ENCODE data around the gene VWC2. TPM values are rescaled to one million over a fixed set of nuclear protein-coding genes. Genes with fewer than 3 reads are reported as not detected.
A peak's percentile ranks its signal among the peaks of the same experiment; 100 is the strongest.
"Not testable (repeated sequence)": the region's sequence is repeated elsewhere in the genome, so short reads cannot be mapped to it uniquely, and the experiment has no call there.

VWC2 gene
- total RNA-seq, 1 donor from 2014 or later, result 7.9 TPM

GRCh38 chr7:49848211-49848841, 74.9 kb downstream of the VWC2 start:
- DNase-seq, result no peak

GRCh38 chr7:49850921-49851613, 77.6 kb downstream of the VWC2 start:
- peak overlapping the region; percentile 23 for H3K27ac ChIP-seq (replicated peaks)
- TF ChIP-seq CTCF (IDR thresholded peaks at IDR 0.05; ENCODE audit: borderline replicate concordance), result no peak
- peaks cover 47% of the 10 kb centered on the region for H3K4me1 ChIP-seq
- H3K36me3 ChIP-seq, result no peaks in the 10 kb centered on the region
- no peaks in the 10 kb centered on the region for H3K9me3 ChIP-seq (replicated peaks)
- DNase-seq, result no peak
- H3K27me3 ChIP-seq (ENCODE audit: low read depth), result no peaks in the 10 kb centered on the region
- H3K4me3 ChIP-seq, result no peak overlapping the region
- intact Hi-C loops (cut with micrococcal nuclease), result no loop called here

More at GRCh38 chr7:49848211-49848841, 74.9 kb downstream of the VWC2 start:
- Histone ChIP-seq H3K4me3 (no peak overlapping the region), H3K4me1 (peaks cover 51% of the 10 kb centered on the region), H3K36me3 (no peaks in the 10 kb centered on the region), H3K27ac (replicated peaks) (no peak overlapping the region), H3K27me3 (ENCODE audit: low read depth) (no peaks in the 10 kb centered on the region), H3K9me3 (replicated peaks) (no peaks in the 10 kb centered on the region)
- no peak for TF ChIP-seq CTCF (IDR thresholded peaks at IDR 0.05; ENCODE audit: borderline replicate concordance)
- intact Hi-C loops (cut with micrococcal nuclease), result no loop called here

- H3K9me3 ChIP-seq (replicated peaks); H3K36me3 ChIP-seq; H3K27me3 ChIP-seq (ENCODE audit: low read depth); DNase-seq; H3K4me3 ChIP-seq; intact Hi-C loops (cut with micrococcal nuclease): not testable (repeated sequence)
- peak overlapping the region; percentile 23 for H3K27ac ChIP-seq (replicated peaks)
- H3K4me1 ChIP-seq, result peaks cover 42% of the 10 kb centered on the region
These were observed 78.1 kb downstream of the VWC2 start for GRCh38 chr7:49851614-49851934.

- TF ChIP-seq CTCF (IDR thresholded peaks at IDR 0.05; ENCODE audit: borderline replicate concordance), result peak; percentile 77
- DNase-seq, result no peak
- Histone ChIP-seq H3K4me1 (peaks cover 31% of the 10 kb centered on the region), H3K27me3 (ENCODE audit: low read depth) (no peaks in the 10 kb centered on the region), H3K36me3 (no peaks in the 10 kb centered on the region), H3K9me3 (replicated peaks) (no peaks in the 10 kb centered on the region), H3K4me3 (no peak overlapping the region), H3K27ac (replicated peaks) (no peak overlapping the region)
- intact Hi-C loops (cut with micrococcal nuclease), result no loop called here
These were observed 79.4 kb downstream of the VWC2 start for GRCh38 chr7:49852619-49853462.

GRCh38 chr7:49855281-49855980, 82.0 kb downstream of the VWC2 start:
- Histone ChIP-seq H3K4me1 (peaks cover 26% of the 10 kb centered on the region), H3K36me3 (no peaks in the 10 kb centered on the region), H3K9me3 (replicated peaks) (no peaks in the 10 kb centered on the region), H3K4me3 (no peak overlapping the region), H3K27me3 (ENCODE audit: low read depth) (no peaks in the 10 kb centered on the region), H3K27ac (replicated peaks) (no peak overlapping the region)
- DNase-seq, result no peak
- TF ChIP-seq CTCF (IDR thresholded peaks at IDR 0.05; ENCODE audit: borderline replicate concordance), result no peak
- intact Hi-C loops (cut with micrococcal nuclease), result no loop called here
